Measurements from ENCODE around the gene ABHD8. TPM values are rescaled to one million over a fixed set of nuclear protein-coding genes. Genes with fewer than 3 reads are reported as not detected.

Gene ABHD8
- total RNA-seq, 1 donor from 2014 or later, result 8.9 TPM

GRCh38 chr19:17285415-17286135 lies 17.6 kb downstream of the ABHD8 start:
- H3K36me3 Mint-ChIP-seq (ENCODE audit: low read depth, unreplicated experiment), result no peaks in the 10 kb centered on the region
- DNase-seq (ENCODE audit: low spot score), result no peak
- TF ChIP-seq CTCF (IDR thresholded peaks at IDR 0.05; ENCODE audit: unreplicated experiment), result no peak
- H3K27ac Mint-ChIP-seq (ENCODE audit: unreplicated experiment), result no peak overlapping the region
- peaks cover 3% of the 10 kb centered on the region for H3K4me1 Mint-ChIP-seq (ENCODE audit: unreplicated experiment)
- H3K9me3 Mint-ChIP-seq (ENCODE audit: unreplicated experiment), result no peaks in the 10 kb centered on the region
- H3K27me3 Mint-ChIP-seq (ENCODE audit: unreplicated experiment), result peaks cover 5% of the 10 kb centered on the region
- H3K4me3 Mint-ChIP-seq (ENCODE audit: unreplicated experiment), result no peak overlapping the region

GRCh38 chr19:17283504-17283996 lies 19.7 kb downstream of the ABHD8 start:
- peaks cover 3% of the 10 kb centered on the region for H3K4me1 Mint-ChIP-seq (ENCODE audit: unreplicated experiment)
- H3K9me3 Mint-ChIP-seq (ENCODE audit: unreplicated experiment), result no peaks in the 10 kb centered on the region
- TF ChIP-seq CTCF (IDR thresholded peaks at IDR 0.05; ENCODE audit: unreplicated experiment), result no peak
- peaks cover 6% of the 10 kb centered on the region for H3K27me3 Mint-ChIP-seq (ENCODE audit: unreplicated experiment)
- no peak overlapping the region for H3K4me3 Mint-ChIP-seq (ENCODE audit: unreplicated experiment)
- no peaks in the 10 kb centered on the region for H3K36me3 Mint-ChIP-seq (ENCODE audit: low read depth, unreplicated experiment)
- no peak for DNase-seq (ENCODE audit: low spot score)
- H3K27ac Mint-ChIP-seq (ENCODE audit: unreplicated experiment), result no peak overlapping the region

GRCh38 chr19:17282488-17283125 lies 20.6 kb downstream of the ABHD8 start:
- H3K36me3 Mint-ChIP-seq (ENCODE audit: low read depth, unreplicated experiment), result peaks cover under 1% of the 10 kb centered on the region
- peak; percentile 92 for DNase-seq (ENCODE audit: low spot score)
- peaks cover 6% of the 10 kb centered on the region for H3K27me3 Mint-ChIP-seq (ENCODE audit: unreplicated experiment)
- peaks cover 3% of the 10 kb centered on the region for H3K4me1 Mint-ChIP-seq (ENCODE audit: unreplicated experiment)
- H3K4me3 Mint-ChIP-seq (ENCODE audit: unreplicated experiment), result peak overlapping the region; percentile 80
- H3K9me3 Mint-ChIP-seq (ENCODE audit: unreplicated experiment), result no peaks in the 10 kb centered on the region
- no peak overlapping the region for H3K27ac Mint-ChIP-seq (ENCODE audit: unreplicated experiment)
- peak; percentile 91 for TF ChIP-seq CTCF (IDR thresholded peaks at IDR 0.05; ENCODE audit: unreplicated experiment)

GRCh38 chr19:17281391-17282304 lies 21.6 kb downstream of the ABHD8 start, which contains the start of gene ANKLE1:
TSS of gene ANKLE1 (plus strand) at chr19:17281901. CDS start at chr19:17281921, 20 bp downstream.
- no peak within 1 kb of the TSS for H3K27ac Mint-ChIP-seq (ENCODE audit: unreplicated experiment)
- H3K4me3 Mint-ChIP-seq (ENCODE audit: unreplicated experiment), result peak within 1 kb of the TSS; percentile 80
- peaks cover 3% of the 10 kb centered on the region for H3K4me1 Mint-ChIP-seq (ENCODE audit: unreplicated experiment)
- H3K36me3 Mint-ChIP-seq (ENCODE audit: low read depth, unreplicated experiment), result peaks cover 9% of the 10 kb centered on the region
- peak; percentile 43 for DNase-seq (ENCODE audit: low spot score)
- H3K9me3 Mint-ChIP-seq (ENCODE audit: unreplicated experiment), result no peaks in the 10 kb centered on the region
- H3K27me3 Mint-ChIP-seq (ENCODE audit: unreplicated experiment), result peaks cover 6% of the 10 kb centered on the region
- TF ChIP-seq CTCF (IDR thresholded peaks at IDR 0.05; ENCODE audit: unreplicated experiment), result no peak
